ENCODE results near the gene ZNF277. TPM values are rescaled to one million over a fixed set of nuclear protein-coding genes. Genes with fewer than 3 reads are reported as not detected.

The ZNF277 gene
- total RNA-seq, 2 experiments from 2014 or later, result 15.8 to 16.4 TPM

GRCh38 chr7:112357136-112357535 is 150.6 kb downstream of the ZNF277 start:
- Mint-ChIP-seq H3K4me3 (no peak overlapping the region), H3K36me3 (no peaks in the 10 kb centered on the region), H3K4me1 (no peaks in the 10 kb centered on the region), H3K27ac (no peak overlapping the region), H3K27me3 (peaks cover 3% of the 10 kb centered on the region), H3K9me3 (ENCODE audit: low read depth) (no peaks in the 10 kb centered on the region)
- no peak for ATAC-seq
- CTCF ChIA-PET, result no interaction called here
- DNase-seq, result no peak

- Mint-ChIP-seq H3K36me3 (no peaks in the 10 kb centered on the region), H3K9me3 (ENCODE audit: low read depth) (no peaks in the 10 kb centered on the region), H3K27me3 (peaks cover 3% of the 10 kb centered on the region), H3K4me3 (no peak overlapping the region), H3K27ac (no peak overlapping the region), H3K4me1 (no peaks in the 10 kb centered on the region)
- DNase-seq (no peak), ATAC-seq (no peak)
- CTCF ChIA-PET, result no interaction called here
These were observed 152.0 kb downstream of the ZNF277 start for GRCh38 chr7:112358513-112358912.

GRCh38 chr7:112359086-112359485 is 152.6 kb downstream of the ZNF277 start:
- DNase-seq, result no peak
- H3K4me1 Mint-ChIP-seq, result no peaks in the 10 kb centered on the region
- no peak for ATAC-seq
- H3K27ac Mint-ChIP-seq, result no peak overlapping the region
- H3K4me3 Mint-ChIP-seq, result no peak overlapping the region
- CTCF ChIA-PET, result no interaction called here
- H3K9me3 Mint-ChIP-seq (ENCODE audit: low read depth), result no peaks in the 10 kb centered on the region
- H3K36me3 Mint-ChIP-seq, result no peaks in the 10 kb centered on the region
- H3K27me3 Mint-ChIP-seq, result peaks cover 3% of the 10 kb centered on the region

- Mint-ChIP-seq H3K27ac (no peak overlapping the region), H3K4me1 (no peaks in the 10 kb centered on the region), H3K9me3 (ENCODE audit: low read depth) (no peaks in the 10 kb centered on the region), H3K4me3 (no peak overlapping the region), H3K36me3 (no peaks in the 10 kb centered on the region), H3K27me3 (peaks cover under 1% of the 10 kb centered on the region)
- ATAC-seq (no peak), DNase-seq (no peak)
- CTCF ChIA-PET, result no interaction called here
These were observed 154.2 kb downstream of the ZNF277 start for GRCh38 chr7:112360681-112361080.

GRCh38 chr7:112361154-112361553 is 154.7 kb downstream of the ZNF277 start:
- Mint-ChIP-seq H3K9me3 (ENCODE audit: low read depth) (no peaks in the 10 kb centered on the region), H3K36me3 (no peaks in the 10 kb centered on the region), H3K4me3 (no peak overlapping the region), H3K27me3 (no peaks in the 10 kb centered on the region), H3K4me1 (no peaks in the 10 kb centered on the region), H3K27ac (no peak overlapping the region)
- DNase-seq, result no peak
- no peak for ATAC-seq
- CTCF ChIA-PET, result no interaction called here

- Mint-ChIP-seq H3K4me3 (no peak overlapping the region), H3K9me3 (ENCODE audit: low read depth) (no peaks in the 10 kb centered on the region), H3K27me3 (no peaks in the 10 kb centered on the region), H3K36me3 (no peaks in the 10 kb centered on the region), H3K27ac (no peak overlapping the region), H3K4me1 (no peaks in the 10 kb centered on the region)
- no peak for DNase-seq
- CTCF ChIA-PET, result no interaction called here
- ATAC-seq, result no peak
These were observed 155.7 kb downstream of the ZNF277 start for GRCh38 chr7:112362053-112362650.

- Mint-ChIP-seq H3K27ac (no peak overlapping the region), H3K36me3 (no peaks in the 10 kb centered on the region), H3K4me1 (no peaks in the 10 kb centered on the region), H3K9me3 (ENCODE audit: low read depth) (no peaks in the 10 kb centered on the region), H3K27me3 (no peaks in the 10 kb centered on the region), H3K4me3 (no peak overlapping the region)
- CTCF ChIA-PET, result no interaction called here
- ATAC-seq (no peak), DNase-seq (no peak)
These were observed 156.2 kb downstream of the ZNF277 start for GRCh38 chr7:112362731-112363131.

GRCh38 chr7:112364388-112364787 is 157.9 kb downstream of the ZNF277 start:
- no peak overlapping the region for H3K4me3 Mint-ChIP-seq
- CTCF ChIA-PET, result no interaction called here
- no peaks in the 10 kb centered on the region for H3K36me3 Mint-ChIP-seq
- ATAC-seq (no peak), DNase-seq (no peak)
- H3K27ac Mint-ChIP-seq, result no peak overlapping the region
- no peaks in the 10 kb centered on the region for H3K9me3 Mint-ChIP-seq (ENCODE audit: low read depth)
- no peaks in the 10 kb centered on the region for H3K4me1 Mint-ChIP-seq
- H3K27me3 Mint-ChIP-seq, result no peaks in the 10 kb centered on the region

- CTCF ChIA-PET, result no interaction called here
- H3K4me1 Mint-ChIP-seq, result no peaks in the 10 kb centered on the region
- no peak for ATAC-seq
- no peaks in the 10 kb centered on the region for H3K36me3 Mint-ChIP-seq
- H3K9me3 Mint-ChIP-seq (ENCODE audit: low read depth), result no peaks in the 10 kb centered on the region
- H3K27me3 Mint-ChIP-seq, result no peaks in the 10 kb centered on the region
- H3K4me3 Mint-ChIP-seq, result no peak overlapping the region
- no peak for DNase-seq
- H3K27ac Mint-ChIP-seq, result no peak overlapping the region
These were observed 159.1 kb downstream of the ZNF277 start for GRCh38 chr7:112365551-112365950.

- H3K27me3 Mint-ChIP-seq, result no peaks in the 10 kb centered on the region
- ATAC-seq (no peak), DNase-seq (no peak)
- H3K9me3 Mint-ChIP-seq (ENCODE audit: low read depth), result no peaks in the 10 kb centered on the region
- no peaks in the 10 kb centered on the region for H3K4me1 Mint-ChIP-seq
- CTCF ChIA-PET, result no interaction called here
- H3K27ac Mint-ChIP-seq, result no peak overlapping the region
- H3K36me3 Mint-ChIP-seq, result no peaks in the 10 kb centered on the region
- H3K4me3 Mint-ChIP-seq, result no peak overlapping the region
These were observed 160.4 kb downstream of the ZNF277 start for GRCh38 chr7:112366886-112367285.

- Mint-ChIP-seq H3K27me3 (no peaks in the 10 kb centered on the region), H3K36me3 (no peaks in the 10 kb centered on the region), H3K9me3 (ENCODE audit: low read depth) (no peaks in the 10 kb centered on the region), H3K4me3 (no peak overlapping the region), H3K4me1 (no peaks in the 10 kb centered on the region), H3K27ac (no peak overlapping the region)
- ATAC-seq (no peak), DNase-seq (no peak)
- CTCF ChIA-PET, result no interaction called here
These were observed 163.9 kb downstream of the ZNF277 start for GRCh38 chr7:112370436-112370835.

- Mint-ChIP-seq H3K4me3 (no peak overlapping the region), H3K27me3 (no peaks in the 10 kb centered on the region), H3K27ac (no peak overlapping the region), H3K9me3 (ENCODE audit: low read depth) (no peaks in the 10 kb centered on the region), H3K36me3 (no peaks in the 10 kb centered on the region), H3K4me1 (no peaks in the 10 kb centered on the region)
- ATAC-seq, result no peak
- no peak for DNase-seq
- CTCF ChIA-PET, result no interaction called here
These were observed 165.2 kb downstream of the ZNF277 start for GRCh38 chr7:112371701-112372100.

GRCh38 chr7:112372101-112372500 is 165.6 kb downstream of the ZNF277 start:
- Mint-ChIP-seq H3K36me3 (no peaks in the 10 kb centered on the region), H3K9me3 (ENCODE audit: low read depth) (no peaks in the 10 kb centered on the region), H3K4me3 (no peak overlapping the region), H3K27ac (no peak overlapping the region), H3K4me1 (no peaks in the 10 kb centered on the region), H3K27me3 (no peaks in the 10 kb centered on the region)
- ATAC-seq (no peak), DNase-seq (no peak)
- CTCF ChIA-PET, result no interaction called here

- ATAC-seq, result no peak
- Mint-ChIP-seq H3K9me3 (ENCODE audit: low read depth) (no peaks in the 10 kb centered on the region), H3K27ac (no peak overlapping the region), H3K27me3 (peaks cover 22% of the 10 kb centered on the region), H3K4me3 (no peak overlapping the region), H3K4me1 (no peaks in the 10 kb centered on the region), H3K36me3 (no peaks in the 10 kb centered on the region)
- no peak for DNase-seq
- CTCF ChIA-PET, result no interaction called here
These were observed 171.1 kb downstream of the ZNF277 start for GRCh38 chr7:112377593-112377992.
